ENCODE results near the gene TRAF3IP3.
A peak's percentile ranks its signal among the peaks of the same experiment; 100 is the strongest.

The TRAF3IP3 gene

DNA sequence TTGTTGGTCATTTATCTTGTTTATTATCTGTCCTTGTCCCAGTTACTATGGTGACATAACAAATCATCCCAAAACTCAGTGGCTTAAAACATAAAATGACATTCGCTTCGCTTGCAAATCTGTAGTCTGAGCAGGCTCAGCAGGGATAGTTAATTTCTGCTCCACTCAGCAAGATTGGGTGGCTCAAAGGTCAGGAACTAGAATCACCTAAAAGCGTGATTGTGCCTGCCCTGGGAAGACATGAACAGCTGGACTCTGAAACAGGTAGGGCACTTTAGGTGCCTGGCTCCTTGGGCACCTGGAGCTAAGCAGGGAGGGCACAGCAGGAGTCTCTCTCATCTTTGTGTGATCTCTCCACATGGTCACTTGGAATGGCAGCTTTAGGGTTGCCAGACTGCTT is 14.7 kb upstream of the TRAF3IP3 start:
- no peak for DNase-seq (ENCODE audit: low read depth)
- no peaks in the 10 kb centered on the region for H3K9me3 ChIP-seq (ENCODE audit: control insufficient read depth, low read length)

GRCh38 chr1:209741889-209742288 is 14.0 kb upstream of the TRAF3IP3 start:
- DNase-seq (ENCODE audit: low read depth) = no peak
- H3K27me3 ChIP-seq (replicated peaks; ENCODE audit: control insufficient read depth, insufficient read depth, low read length) = no peaks in the 10 kb centered on the region
- H3K4me1 ChIP-seq (ENCODE audit: control insufficient read depth, insufficient read depth, low read length) = peaks cover 30% of the 10 kb centered on the region
- H3K9ac ChIP-seq (ENCODE audit: low read length) = peak overlapping the region; percentile 70
- H3K36me3 ChIP-seq (ENCODE audit: control insufficient read depth, insufficient read depth, low read length, severe bottlenecking) = no peaks in the 10 kb centered on the region
- no peaks in the 10 kb centered on the region for H3K9me3 ChIP-seq (ENCODE audit: control insufficient read depth, low read length)
- H3K4me3 ChIP-seq (ENCODE audit: low read length) = peak overlapping the region; percentile 70

More for the DNA sequence above, 14.7 kb upstream of the TRAF3IP3 start:
- no peaks in the 10 kb centered on the region for H3K27me3 ChIP-seq (replicated peaks; ENCODE audit: control insufficient read depth, insufficient read depth, low read length)
- peaks cover 30% of the 10 kb centered on the region for H3K4me1 ChIP-seq (ENCODE audit: control insufficient read depth, insufficient read depth, low read length)
- no peak overlapping the region for H3K4me3 ChIP-seq (ENCODE audit: low read length)
- no peaks in the 10 kb centered on the region for H3K36me3 ChIP-seq (ENCODE audit: control insufficient read depth, insufficient read depth, low read length, severe bottlenecking)
- H3K9ac ChIP-seq (ENCODE audit: low read length) = no peak overlapping the region

GRCh38 chr1:209742409-209743144 is 13.3 kb upstream of the TRAF3IP3 start:
- Histone ChIP-seq H3K9me3 (ENCODE audit: control insufficient read depth, low read length) (no peaks in the 10 kb centered on the region), H3K9ac (ENCODE audit: low read length) (peak overlapping the region; percentile 70), H3K4me3 (ENCODE audit: low read length) (peak overlapping the region; percentile 70), H3K27me3 (replicated peaks; ENCODE audit: control insufficient read depth, insufficient read depth, low read length) (no peaks in the 10 kb centered on the region), H3K36me3 (ENCODE audit: control insufficient read depth, insufficient read depth, low read length, severe bottlenecking) (no peaks in the 10 kb centered on the region), H3K4me1 (ENCODE audit: control insufficient read depth, insufficient read depth, low read length) (peaks cover 33% of the 10 kb centered on the region)
- peak; percentile 44 for DNase-seq (ENCODE audit: low read depth)

GRCh38 chr1:209743145-209743482 is 12.7 kb upstream of the TRAF3IP3 start:
- peak; percentile 53 for DNase-seq (ENCODE audit: low read depth)
- Histone ChIP-seq H3K4me1 (ENCODE audit: control insufficient read depth, insufficient read depth, low read length) (peaks cover 33% of the 10 kb centered on the region), H3K9me3 (ENCODE audit: control insufficient read depth, low read length) (no peaks in the 10 kb centered on the region), H3K9ac (ENCODE audit: low read length) (peak overlapping the region; percentile 70), H3K36me3 (ENCODE audit: control insufficient read depth, insufficient read depth, low read length, severe bottlenecking) (no peaks in the 10 kb centered on the region), H3K4me3 (ENCODE audit: low read length) (no peak overlapping the region), H3K27me3 (replicated peaks; ENCODE audit: control insufficient read depth, insufficient read depth, low read length) (no peaks in the 10 kb centered on the region)

DNA sequence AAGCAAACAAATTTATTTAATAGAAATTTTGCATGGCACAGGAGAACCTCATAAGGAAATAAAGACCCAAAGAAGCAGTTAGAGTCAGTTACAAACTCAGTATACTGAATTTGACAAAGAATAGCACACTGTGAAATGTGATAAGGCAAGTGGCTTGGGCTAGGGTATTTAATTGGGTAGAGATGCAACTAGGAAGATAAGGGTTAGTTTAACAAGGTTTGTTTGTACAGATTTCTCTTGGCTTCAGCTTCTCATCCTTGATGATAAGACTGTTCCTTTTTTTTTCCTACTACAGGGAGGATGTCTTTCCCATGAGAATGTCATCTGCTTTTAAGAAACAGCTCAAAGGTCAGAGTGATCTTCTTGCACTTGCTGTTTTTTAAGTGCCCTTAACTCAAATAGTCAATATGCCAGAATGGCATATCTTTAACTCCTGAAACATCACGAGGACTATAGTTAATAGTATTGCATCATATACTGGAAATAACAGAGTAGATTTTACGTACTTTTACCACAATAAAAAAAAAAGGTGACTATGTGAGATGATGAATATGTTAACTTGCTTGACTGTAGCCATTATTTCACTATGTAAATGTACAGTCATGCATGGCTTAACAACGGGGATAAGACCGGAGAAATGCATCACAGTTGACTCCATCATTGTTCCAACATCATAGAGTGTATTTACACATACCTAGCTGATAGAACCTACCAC is 9.2 kb upstream of the TRAF3IP3 start:
- no peaks in the 10 kb centered on the region for H3K36me3 ChIP-seq (ENCODE audit: control insufficient read depth, insufficient read depth, low read length, severe bottlenecking)
- no peak for DNase-seq (ENCODE audit: low read depth)

GRCh38 chr1:209747580-209748262 is 8.1 kb upstream of the TRAF3IP3 start:
- Histone ChIP-seq H3K4me3 (ENCODE audit: low read length) (peak overlapping the region; percentile 35), H3K4me1 (ENCODE audit: control insufficient read depth, insufficient read depth, low read length) (peaks cover 22% of the 10 kb centered on the region), H3K9me3 (ENCODE audit: control insufficient read depth, low read length) (no peaks in the 10 kb centered on the region), H3K27me3 (replicated peaks; ENCODE audit: control insufficient read depth, insufficient read depth, low read length) (no peaks in the 10 kb centered on the region), H3K36me3 (ENCODE audit: control insufficient read depth, insufficient read depth, low read length, severe bottlenecking) (no peaks in the 10 kb centered on the region), H3K9ac (ENCODE audit: low read length) (peak overlapping the region; percentile 37)
- peak; percentile 93 for DNase-seq (ENCODE audit: low read depth)

More for the DNA sequence above, 9.2 kb upstream of the TRAF3IP3 start:
- H3K9me3 ChIP-seq (ENCODE audit: control insufficient read depth, low read length) = no peaks in the 10 kb centered on the region
- no peak overlapping the region for H3K9ac ChIP-seq (ENCODE audit: low read length)
- no peaks in the 10 kb centered on the region for H3K27me3 ChIP-seq (replicated peaks; ENCODE audit: control insufficient read depth, insufficient read depth, low read length)
- H3K4me3 ChIP-seq (ENCODE audit: low read length) = no peak overlapping the region
- peaks cover 33% of the 10 kb centered on the region for H3K4me1 ChIP-seq (ENCODE audit: control insufficient read depth, insufficient read depth, low read length)

DNA sequence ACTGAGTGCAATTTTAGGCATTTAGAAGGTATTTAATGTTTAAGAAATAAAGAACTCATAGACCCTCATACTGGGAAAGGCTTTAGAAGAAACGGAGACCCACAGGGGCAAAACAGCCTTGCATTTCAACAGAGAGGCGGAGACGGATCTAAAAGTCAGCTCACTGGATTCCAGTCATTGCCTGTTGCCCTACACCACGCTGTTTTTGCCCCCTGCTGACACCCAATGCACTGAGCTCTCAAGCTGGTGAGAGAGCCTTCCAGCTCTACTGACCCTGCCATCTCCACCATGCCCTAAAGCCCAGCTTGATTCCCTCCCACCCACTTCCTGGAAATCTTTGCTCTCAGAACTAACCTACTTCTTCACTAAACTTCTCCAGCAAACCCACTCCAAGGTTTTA is 7.2 kb upstream of the TRAF3IP3 start:
- H3K36me3 ChIP-seq (ENCODE audit: control insufficient read depth, insufficient read depth, low read length, severe bottlenecking) = no peaks in the 10 kb centered on the region
- DNase-seq (ENCODE audit: low read depth) = no peak
- no peak overlapping the region for H3K9ac ChIP-seq (ENCODE audit: low read length)
- no peaks in the 10 kb centered on the region for H3K9me3 ChIP-seq (ENCODE audit: control insufficient read depth, low read length)
- no peak overlapping the region for H3K4me3 ChIP-seq (ENCODE audit: low read length)
- H3K4me1 ChIP-seq (ENCODE audit: control insufficient read depth, insufficient read depth, low read length) = peaks cover 15% of the 10 kb centered on the region
- H3K27me3 ChIP-seq (replicated peaks; ENCODE audit: control insufficient read depth, insufficient read depth, low read length) = no peaks in the 10 kb centered on the region

- Histone ChIP-seq H3K9ac (ENCODE audit: low read length) (no peak overlapping the region), H3K4me3 (ENCODE audit: low read length) (no peak overlapping the region), H3K36me3 (ENCODE audit: control insufficient read depth, insufficient read depth, low read length, severe bottlenecking) (no peaks in the 10 kb centered on the region), H3K9me3 (ENCODE audit: control insufficient read depth, low read length) (no peaks in the 10 kb centered on the region), H3K4me1 (ENCODE audit: control insufficient read depth, insufficient read depth, low read length) (peaks cover 14% of the 10 kb centered on the region), H3K27me3 (replicated peaks; ENCODE audit: control insufficient read depth, insufficient read depth, low read length) (no peaks in the 10 kb centered on the region)
- no peak for DNase-seq (ENCODE audit: low read depth)
Measured at GRCh38 chr1:209749205-209749604, 6.6 kb upstream of the TRAF3IP3 start.

GRCh38 chr1:209749670-209750323 is 6.1 kb upstream of the TRAF3IP3 start:
- Histone ChIP-seq H3K9me3 (ENCODE audit: control insufficient read depth, low read length) (no peaks in the 10 kb centered on the region), H3K9ac (ENCODE audit: low read length) (no peak overlapping the region), H3K36me3 (ENCODE audit: control insufficient read depth, insufficient read depth, low read length, severe bottlenecking) (no peaks in the 10 kb centered on the region), H3K27me3 (replicated peaks; ENCODE audit: control insufficient read depth, insufficient read depth, low read length) (no peaks in the 10 kb centered on the region), H3K4me1 (ENCODE audit: control insufficient read depth, insufficient read depth, low read length) (peaks cover 14% of the 10 kb centered on the region), H3K4me3 (ENCODE audit: low read length) (no peak overlapping the region)
- DNase-seq (ENCODE audit: low read depth) = no peak

GRCh38 chr1:209751627-209752231 is 4.1 kb upstream of the TRAF3IP3 start:
- Histone ChIP-seq H3K9me3 (ENCODE audit: control insufficient read depth, low read length) (no peaks in the 10 kb centered on the region), H3K27me3 (replicated peaks; ENCODE audit: control insufficient read depth, insufficient read depth, low read length) (peaks cover 8% of the 10 kb centered on the region), H3K4me1 (ENCODE audit: control insufficient read depth, insufficient read depth, low read length) (peaks cover 8% of the 10 kb centered on the region), H3K4me3 (ENCODE audit: low read length) (no peak overlapping the region), H3K9ac (ENCODE audit: low read length) (no peak overlapping the region), H3K36me3 (ENCODE audit: control insufficient read depth, insufficient read depth, low read length, severe bottlenecking) (no peaks in the 10 kb centered on the region)
- DNase-seq (ENCODE audit: low read depth) = no peak
